Gastrocnemius medialis (tissue), 4 donors: ENCODE results near the gene ASXL1. TPM values are rescaled to one million over a fixed set of nuclear protein-coding genes. Genes with fewer than 3 reads are reported as not detected.

Source experiments
- ATAC-seq, 2 donors: fragments of 150-250 bp; one replicate each; pipeline ENCODE4 v1.9.1; 2016
- DNase-seq, 2 donors: peaks; one replicate each; pipeline ENCODE4 v3.0.0-alpha.2; 2019
- H3K27ac ChIP-seq, 4 donors: fragments of 200-600 bp; sonication (generic); 1 replicate in 1 of 4; 2 replicates in 3 of 4; pipeline ENCODE4 v1.5.1; 2016 to 2018; ENCODE audit warnings: mild to moderate bottlenecking in 2 of 4, moderate library complexity in 1 of 4
- H3K27me3 ChIP-seq, 3 donors: fragments of 200-600 bp; sonication (generic) in 2 of 3; 1 replicate in 1 of 3; 2 replicates in 2 of 3; pipeline versions ENCODE4 v1.5.1 to v1.6.0; 2016 to 2019; ENCODE audit warnings: mild to moderate bottlenecking in 1 of 3, moderate library complexity in 1 of 3
- H3K36me3 ChIP-seq, 2 donors: fragments of 200-600 bp; sonication (generic) in 1 of 2; one replicate each; pipeline ENCODE4 v1.5.1; 2017 to 2018
- H3K4me1 ChIP-seq, 2 donors: fragments of 200-600 bp; sonication (generic) in 1 of 2; one replicate each; pipeline ENCODE4 v1.5.1; 2016 to 2017; ENCODE audit warnings: mild to moderate bottlenecking in 2 of 2
- H3K4me3 ChIP-seq, 4 donors: fragments of 200-600 bp; sonication (generic) in 3 of 4; 1 replicate in 1 of 4; 2 replicates in 3 of 4; pipeline ENCODE4 v1.5.1; 2016 to 2019; ENCODE audit warnings: mild to moderate bottlenecking in 2 of 4
- H3K9me3 ChIP-seq, 3 donors: fragments of 200-600 bp; sonication (generic) in 2 of 3; 1 replicate in 1 of 3; 2 replicates in 2 of 3; pipeline ENCODE4 v1.5.1; 2016 to 2019
- CTCF ChIP-seq, 5 experiments: fragments of 450-650 bp in 3 of 5; fragments of 200-600 bp in 2 of 5; sonication (generic) in 2 of 5; IDR thresholded peaks in 4 of 5; conservative IDR thresholded peaks in 1 of 5; 1 replicate in 4 of 5; 2 replicates in 1 of 5; pipeline ENCODE4 v1.5.1; 2016 to 2019; ENCODE audit warnings: antibody characterized with exemption in 5 of 5, mild to moderate bottlenecking in 3 of 5, moderate library complexity in 3 of 5
- POLR2A ChIP-seq, 2 donors: fragments of 450-650 bp; IDR thresholded peaks; one replicate each; pipeline ENCODE4 v1.6.1; 2017; ENCODE audit warnings: antibody characterized with exemption in 2 of 2, mild to moderate bottlenecking in 2 of 2, moderate library complexity in 2 of 2
- in situ Hi-C, 4 donors: fragments of 200-750 bp; cut with MboI; loops; one replicate each; pipeline versions ENCODE4 v1.15.0 to v1.8.0; 2017; ENCODE audit warnings: low sequenced_read_pairs in 4 of 4
- intact Hi-C: fragments of 100-400 bp; cut with DNase I; formaldehyde crosslinking; loops from one replicate; pipeline ENCODE4 v1.15.1; 2023; ENCODE audit warnings: low total_unique reads
- total RNA-seq, 4 donors: library from RNA; depleted of rRNA; stranded (reverse); fragments of >200 nt; gene quantifications; one replicate each; pipeline versions ENCODE4 v1.1.0 to v1.2.3, GENCODE V29; 2016

The ASXL1 gene
- total RNA-seq, 4 donors from 2014 or later: 21.8 to 36.6 (median 28.4) TPM

- intact Hi-C loops (loop anchor here (2.0 kb wide), 1 partner anchor 121 kb away; no protein-coding TSS in a partner anchor), in situ Hi-C loops (no loop called here)
- peak; percentile 17 to 23 for ATAC-seq
- Histone ChIP-seq H3K9me3 (no peaks in the 10 kb centered on the region), H3K36me3 (no peaks in the 10 kb centered on the region), H3K27ac (no peak overlapping the region), H3K27me3 (no peaks in the 10 kb centered on the region), H3K4me1 (peaks cover 4 to 13% of the 10 kb centered on the region in 2 donors), H3K4me3 (peak overlapping the region; percentile 46 to 55 (median 53))
- no peak for DNase-seq
- TF ChIP-seq CTCF (IDR thresholded peaks at IDR 0.05 in 4 of 5, conservative IDR thresholded peaks at IDR 0.05 in 1 of 5) (no peak), POLR2A (IDR thresholded peaks at IDR 0.05) (no peak)
These were observed 99.4 kb downstream of the ASXL1 start for GRCh38 chr20:32457479-32457986.

DNA sequence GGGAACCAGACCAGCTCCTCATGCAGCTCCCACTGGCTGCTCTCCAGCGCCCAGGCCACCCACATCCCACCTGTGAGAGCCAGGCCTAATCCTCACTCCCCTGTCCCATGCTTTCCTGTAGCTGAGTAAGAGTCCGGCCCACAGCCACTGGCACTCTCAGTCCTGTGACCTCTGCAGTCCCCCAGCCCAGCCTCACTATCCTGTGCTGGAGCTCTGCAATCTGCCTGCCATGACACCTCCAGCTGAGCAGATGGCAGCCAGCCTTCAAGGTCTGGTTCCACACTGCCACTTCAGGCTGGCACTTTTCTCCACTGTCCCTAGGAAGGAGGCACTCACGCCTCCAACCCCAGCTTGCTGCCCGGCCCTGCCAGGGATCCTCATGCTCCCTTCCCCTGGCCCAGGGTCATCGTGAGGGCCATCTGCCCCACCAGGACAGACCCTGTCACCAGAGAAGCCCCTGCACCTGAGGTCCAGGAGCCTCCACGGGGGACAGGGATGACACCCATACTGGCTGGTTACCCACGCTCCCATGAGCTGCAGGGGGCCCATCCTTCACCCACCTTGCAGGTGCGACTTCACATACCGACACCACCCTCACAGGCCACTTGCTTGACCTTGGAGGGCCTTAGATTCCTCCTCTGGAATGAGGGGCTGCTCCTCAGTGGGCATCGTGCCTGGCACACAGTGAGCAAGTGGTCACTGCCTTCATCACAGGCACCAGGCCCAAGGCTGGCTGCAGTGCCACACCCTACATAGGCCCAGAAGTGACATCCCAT lies 100.1 kb downstream of the ASXL1 start:
- Histone ChIP-seq H3K36me3 (no peaks in the 10 kb centered on the region), H3K9me3 (no peaks in the 10 kb centered on the region), H3K4me1 (peaks cover 4 to 13% of the 10 kb centered on the region in 2 donors), H3K27me3 (no peaks in the 10 kb centered on the region), H3K4me3 (no peak overlapping the region), H3K27ac (no peak overlapping the region)
- ATAC-seq (no peak), DNase-seq (no peak)
- intact Hi-C loops (no loop called here), in situ Hi-C loops (no loop called here)
- TF ChIP-seq CTCF (IDR thresholded peaks at IDR 0.05 in 4 of 5, conservative IDR thresholded peaks at IDR 0.05 in 1 of 5) (no peak), POLR2A (IDR thresholded peaks at IDR 0.05) (no peak)

DNA sequence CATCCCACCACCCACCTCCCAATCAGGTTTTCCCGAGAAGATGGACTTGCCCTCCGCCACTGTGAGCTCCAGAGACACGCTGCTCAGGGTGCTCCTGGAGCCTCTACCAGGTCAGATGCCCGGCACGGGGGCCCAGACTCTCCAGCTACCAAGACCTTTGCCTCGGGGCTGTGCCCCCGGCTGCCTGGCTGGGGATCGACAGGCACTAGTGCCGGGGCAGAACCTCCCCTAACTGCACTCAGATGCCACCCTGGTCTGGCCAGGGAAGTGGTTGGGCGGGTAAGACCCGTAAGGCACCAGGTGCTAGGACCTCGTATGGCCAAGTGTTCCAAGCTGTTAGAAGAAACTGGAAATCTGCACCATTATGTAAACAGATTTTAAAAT lies 100.7 kb downstream of the ASXL1 start:
- peaks cover 4 to 13% of the 10 kb centered on the region in 2 donors for H3K4me1 ChIP-seq
- no peaks in the 10 kb centered on the region for H3K27me3 ChIP-seq
- DNase-seq (no peak), ATAC-seq (no peak)
- H3K36me3 ChIP-seq: no peaks in the 10 kb centered on the region
- H3K4me3 ChIP-seq: no peak overlapping the region
- intact Hi-C loops: no loop called here
- no peak overlapping the region for H3K27ac ChIP-seq
- no peaks in the 10 kb centered on the region for H3K9me3 ChIP-seq
- in situ Hi-C loops: no loop called here
- TF ChIP-seq CTCF (IDR thresholded peaks at IDR 0.05 in 4 of 5, conservative IDR thresholded peaks at IDR 0.05 in 1 of 5) (no peak), POLR2A (IDR thresholded peaks at IDR 0.05) (no peak)

DNA sequence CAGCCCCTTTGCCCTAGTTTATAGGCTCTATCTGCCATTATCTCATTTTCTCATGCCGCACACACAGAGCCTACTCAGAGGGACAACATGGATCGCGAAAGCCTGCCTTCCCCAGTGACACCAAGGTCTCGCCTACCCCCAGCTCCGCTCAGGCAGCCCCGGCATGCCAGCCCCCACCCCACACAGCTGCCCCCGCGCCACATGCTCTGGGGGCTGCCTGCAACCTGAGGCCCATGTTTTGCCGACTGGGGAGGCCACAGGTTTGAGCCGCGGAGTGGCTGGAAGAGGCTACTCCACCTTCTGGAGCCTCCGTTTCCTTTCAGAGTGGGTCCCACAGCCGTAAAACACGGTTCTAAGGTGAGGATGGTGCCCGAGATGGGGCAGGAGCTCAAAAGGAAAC lies 102.1 kb downstream of the ASXL1 start:
- ATAC-seq: no peak
- TF ChIP-seq CTCF (IDR thresholded peaks at IDR 0.05 in 4 of 5, conservative IDR thresholded peaks at IDR 0.05 in 1 of 5): no peak
- no peak for TF ChIP-seq POLR2A (IDR thresholded peaks at IDR 0.05)
- DNase-seq: no peak
- H3K9me3 ChIP-seq: no peaks in the 10 kb centered on the region
- no peaks in the 10 kb centered on the region for H3K36me3 ChIP-seq
- intact Hi-C loops: no loop called here
- in situ Hi-C loops: no loop called here
- no peaks in the 10 kb centered on the region for H3K27me3 ChIP-seq
- no peak overlapping the region for H3K27ac ChIP-seq
- H3K4me3 ChIP-seq: no peak overlapping the region
- peaks cover 4 to 13% of the 10 kb centered on the region in 2 donors for H3K4me1 ChIP-seq
